ENCODE measurements around the gene TTC13. TPM values are rescaled to one million over a fixed set of nuclear protein-coding genes. Genes with fewer than 3 reads are reported as not detected.

The TTC13 gene
- total and polyA plus RNA-seq, 12 donors, result 6.6 to 20.7 (median 10.7) TPM

GRCh38 chr1:230891413-230891812 is 87.2 kb downstream of the TTC13 start:
- no peaks in the 10 kb centered on the region for H3K9me3 ChIP-seq (replicated peaks in 1 of 3)
- H3K36me3 ChIP-seq (replicated peaks in 1 of 2), result no peaks in the 10 kb centered on the region
- WGBS, 4 donors, result 14 to 38% (median 34%) methylated on average over 2 of the region's 2 CpGs
- intact Hi-C loops (cut with DNase I), result no loop called here
- TF ChIP-seq CTCF (IDR thresholded peaks at IDR 0.05), result no peak
- no peak for TF ChIP-seq POLR2A (IDR thresholded peaks at IDR 0.05)
- H3K4me1 ChIP-seq (replicated peaks in 1 of 2), result no peaks in the 10 kb centered on the region
- peaks cover 13% of the 10 kb centered on the region for H3K27me3 ChIP-seq
- no peak for DNase-seq
- H3K4me3 ChIP-seq, result no peak overlapping the region
- no peak overlapping the region for H3K27ac ChIP-seq

GRCh38 chr1:230884646-230885045 is 94.0 kb downstream of the TTC13 start:
- Histone ChIP-seq H3K9me3 (replicated peaks in 1 of 3) (no peaks in the 10 kb centered on the region), H3K27ac (no peak overlapping the region), H3K4me3 (no peak overlapping the region), H3K27me3 (peaks cover 12% of the 10 kb centered on the region), H3K36me3 (replicated peaks in 1 of 2) (no peaks in the 10 kb centered on the region), H3K4me1 (replicated peaks in 1 of 2) (no peaks in the 10 kb centered on the region)
- TF ChIP-seq POLR2A (IDR thresholded peaks at IDR 0.05) (no peak), CTCF (IDR thresholded peaks at IDR 0.05) (no peak)
- 78 to 99% (median 89%) methylated on average over 2 of the region's 2 CpGs for WGBS, 4 donors
- no peak for DNase-seq
- intact Hi-C loops (cut with DNase I), result no loop called here

GRCh38 chr1:230883967-230884366 is 94.7 kb downstream of the TTC13 start:
- 56 to 78% (median 75%) methylated on average over 4 of the region's 4 CpGs for WGBS, 4 donors
- H3K4me3 ChIP-seq, result no peak overlapping the region
- intact Hi-C loops (cut with DNase I), result no loop called here
- DNase-seq, result no peak
- no peaks in the 10 kb centered on the region for H3K4me1 ChIP-seq (replicated peaks in 1 of 2)
- no peaks in the 10 kb centered on the region for H3K36me3 ChIP-seq (replicated peaks in 1 of 2)
- H3K9me3 ChIP-seq (replicated peaks in 1 of 3), result no peaks in the 10 kb centered on the region
- no peak overlapping the region for H3K27ac ChIP-seq
- H3K27me3 ChIP-seq, result peaks cover 12% of the 10 kb centered on the region
- TF ChIP-seq POLR2A (IDR thresholded peaks at IDR 0.05), result no peak

- no peaks in the 10 kb centered on the region for H3K4me1 ChIP-seq (replicated peaks in 1 of 2)
- no peaks in the 10 kb centered on the region for H3K9me3 ChIP-seq (replicated peaks in 1 of 3)
- no peaks in the 10 kb centered on the region for H3K36me3 ChIP-seq (replicated peaks in 1 of 2)
- TF ChIP-seq CTCF (IDR thresholded peaks at IDR 0.05) (no peak), POLR2A (IDR thresholded peaks at IDR 0.05) (no peak)
- intact Hi-C loops (cut with DNase I), result no loop called here
- no peak overlapping the region for H3K27ac ChIP-seq
- no peak overlapping the region for H3K4me3 ChIP-seq
- H3K27me3 ChIP-seq, result peaks cover 12% of the 10 kb centered on the region
- WGBS, 4 donors, result 21 to 40% (median 33%) methylated on average over 8 of the region's 8 CpGs
- no peak for DNase-seq
Measured at GRCh38 chr1:230879778-230880177, 98.9 kb downstream of the TTC13 start.

- H3K9me3 ChIP-seq (replicated peaks in 1 of 3), result no peaks in the 10 kb centered on the region
- H3K4me1 ChIP-seq (replicated peaks in 1 of 2), result no peaks in the 10 kb centered on the region
- WGBS, 4 donors, result 18 to 45% (median 38%) methylated on average over 5 of the region's 5 CpGs
- intact Hi-C loops (cut with DNase I), result no loop called here
- peaks cover 12% of the 10 kb centered on the region for H3K27me3 ChIP-seq
- H3K27ac ChIP-seq, result peak overlapping the region in 1 of 5 donors; percentile 45
- DNase-seq, result peak in 4 of 7 donors; percentile 11 to 69 (median 38)
- H3K4me3 ChIP-seq, result no peak overlapping the region
- TF ChIP-seq CTCF (IDR thresholded peaks at IDR 0.05) (no peak), POLR2A (IDR thresholded peaks at IDR 0.05) (no peak)
- no peaks in the 10 kb centered on the region for H3K36me3 ChIP-seq (replicated peaks in 1 of 2)
Measured at GRCh38 chr1:230878591-230878990, 100.1 kb downstream of the TTC13 start.

Data from adrenal gland (tissue), 12 donors.